ENCODE measurements around the gene SPON1.

DNA sequence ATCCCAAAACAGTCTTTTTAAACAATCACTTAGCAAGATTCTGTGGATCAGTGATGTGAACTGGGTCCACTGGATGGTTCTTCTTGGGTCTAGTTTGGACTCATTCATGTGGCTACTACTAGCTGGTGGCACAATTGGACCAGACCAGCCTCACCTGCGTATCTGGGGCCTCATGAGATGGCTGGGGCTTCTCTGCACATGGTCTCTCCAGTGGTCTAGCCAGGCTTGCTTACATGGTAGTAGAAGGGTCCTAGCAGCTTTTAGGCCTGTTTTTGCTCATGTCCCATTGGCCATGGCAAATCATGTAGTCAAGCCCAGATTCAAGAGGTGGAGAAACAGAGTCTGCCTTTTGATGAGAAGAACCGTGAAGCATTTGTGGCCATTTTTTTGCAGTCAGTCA lies 302.4 kb downstream of the SPON1 start:
- TF ChIP-seq, protein P1, sequence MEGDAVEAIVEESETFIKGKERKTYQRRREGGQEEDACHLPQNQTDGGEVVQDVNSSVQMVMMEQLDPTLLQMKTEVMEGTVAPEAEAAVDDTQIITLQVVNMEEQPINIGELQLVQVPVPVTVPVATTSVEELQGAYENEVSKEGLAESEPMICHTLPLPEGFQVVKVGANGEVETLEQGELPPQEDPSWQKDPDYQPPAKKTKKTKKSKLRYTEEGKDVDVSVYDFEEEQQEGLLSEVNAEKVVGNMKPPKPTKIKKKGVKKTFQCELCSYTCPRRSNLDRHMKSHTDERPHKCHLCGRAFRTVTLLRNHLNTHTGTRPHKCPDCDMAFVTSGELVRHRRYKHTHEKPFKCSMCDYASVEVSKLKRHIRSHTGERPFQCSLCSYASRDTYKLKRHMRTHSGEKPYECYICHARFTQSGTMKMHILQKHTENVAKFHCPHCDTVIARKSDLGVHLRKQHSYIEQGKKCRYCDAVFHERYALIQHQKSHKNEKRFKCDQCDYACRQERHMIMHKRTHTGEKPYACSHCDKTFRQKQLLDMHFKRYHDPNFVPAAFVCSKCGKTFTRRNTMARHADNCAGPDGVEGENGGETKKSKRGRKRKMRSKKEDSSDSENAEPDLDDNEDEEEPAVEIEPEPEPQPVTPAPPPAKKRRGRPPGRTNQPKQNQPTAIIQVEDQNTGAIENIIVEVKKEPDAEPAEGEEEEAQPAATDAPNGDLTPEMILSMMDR (IDR thresholded peaks at IDR 0.05), result no peak
- TF ChIP-seq POLR2A (IDR thresholded peaks at IDR 0.05), result no peak
